ENCODE data around the gene PRXL2B. TPM values are rescaled to one million over a fixed set of nuclear protein-coding genes. Genes with fewer than 3 reads are reported as not detected.

PRXL2B gene
- total RNA-seq, 2 experiments from 2014 or later = 5.2 to 10.4 TPM

DNA sequence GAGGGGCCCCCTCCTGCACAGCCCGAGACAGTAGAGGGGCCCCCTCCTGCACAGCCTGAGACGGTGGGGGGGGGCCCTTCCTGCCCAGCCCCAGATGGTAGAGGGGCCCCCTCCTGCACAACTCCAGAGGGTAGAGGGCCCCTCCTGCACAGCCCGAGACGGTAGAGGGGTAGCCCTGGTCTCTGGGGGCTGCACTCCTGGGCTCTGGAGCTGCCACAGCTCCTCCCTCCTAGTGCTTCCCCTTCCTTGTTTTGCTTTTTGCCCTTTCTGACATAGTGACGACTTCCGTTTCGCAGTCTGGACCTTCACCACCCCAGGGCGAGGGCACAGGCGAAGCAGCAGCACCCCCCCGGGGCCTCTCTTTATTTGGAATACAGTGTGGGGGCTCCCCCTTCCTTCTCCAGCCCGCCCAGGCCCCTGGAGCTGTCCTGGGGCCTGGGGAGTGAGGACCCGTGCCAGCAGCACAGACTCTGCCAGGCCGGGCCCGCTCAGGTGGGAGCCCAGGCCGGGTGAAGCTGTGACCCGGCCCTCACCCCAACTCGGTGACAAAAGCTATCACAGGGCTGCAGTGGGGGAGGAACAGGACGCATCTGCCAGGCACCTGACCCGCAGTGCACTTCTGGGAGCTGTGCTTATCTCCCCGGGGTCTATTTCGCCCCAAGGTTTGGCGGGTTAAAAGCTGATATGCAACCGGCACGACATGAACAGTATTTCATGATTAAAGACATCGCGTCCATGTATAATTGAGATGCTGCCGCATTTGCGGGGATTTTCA lies 1.1 kb upstream of the PRXL2B start:
- no peaks in the 10 kb centered on the region for H3K9me3 ChIP-seq (ENCODE audit: low read length)
- H3K27ac ChIP-seq (ENCODE audit: low read depth, low read length, poor library complexity, severe bottlenecking) = peak overlapping the region; percentile 89
- H2AFZ ChIP-seq (ENCODE audit: low read length) = no peak overlapping the region; the same call in 1 of the 2 replicates
- no TSS peak for BruUV-seq (replicated peaks)
- no peaks in the 10 kb centered on the region for H3K36me3 ChIP-seq (ENCODE audit: insufficient read depth, low read length)
- H3K4me3 ChIP-seq (ENCODE audit: low read depth, low read length, poor library complexity, severe bottlenecking) = peak overlapping the region; percentile 90
- H3K4me1 ChIP-seq (ENCODE audit: insufficient read depth, low read length, poor library complexity, severe bottlenecking) = peaks cover 42% of the 10 kb centered on the region
- H3K9me2 ChIP-seq (ENCODE audit: insufficient read depth, low read length) = no peaks in the 10 kb centered on the region
- intact Hi-C loops (cut with micrococcal nuclease; ENCODE audit: unreplicated experiment) = loop anchor here (1.0 to 2.0 kb wide), 3 partner anchors 29 to 171 kb away; partner anchors contain the start of gene TNFRSF14
- H4K20me1 ChIP-seq (ENCODE audit: insufficient read depth, low read length) = no peaks in the 10 kb centered on the region
- H3K4me2 ChIP-seq (ENCODE audit: low read length) = peak overlapping the region; percentile 94
- H3K79me2 ChIP-seq (ENCODE audit: insufficient read depth, low read depth, low read length) = no peaks in the 10 kb centered on the region
- TF ChIP-seq CTCF (conservative IDR thresholded peaks at IDR 0.05; ENCODE audit: low read length) (peak; percentile 42), EZH2phosphoT487 (IDR thresholded peaks at IDR 0.05; ENCODE audit: borderline replicate concordance, low read depth, low read length) (no peak)
- ChIA-PET CTCF (ENCODE audit: unreplicated experiment) (interaction anchor here (0.6 kb wide), 1 partner anchor 10 kb away, joined by 7 read pairs; no protein-coding TSS in a partner anchor), POLR2A (interaction anchor here (0.5 to 3.2 kb wide), 7 partner anchors 24 to 715 kb away, joined by 3 to 15 read pairs (median 4); partner anchors contain the start of gene TNFRSF14)
- peak; percentile 84 for DNase-seq (ENCODE audit: low spot score)

GRCh38 chr1:2587071-2587859 lies 688 bp downstream of the PRXL2B start:
- H3K27ac ChIP-seq (ENCODE audit: low read depth, low read length, poor library complexity, severe bottlenecking) = no peak overlapping the region
- no peaks in the 10 kb centered on the region for H3K9me2 ChIP-seq (ENCODE audit: insufficient read depth, low read length)
- ChIA-PET POLR2A (no interaction called here), CTCF (ENCODE audit: unreplicated experiment) (interaction anchor here (1.0 kb wide), 1 partner anchor 11 kb away, joined by 3 read pairs; no protein-coding TSS in a partner anchor)
- intact Hi-C loops (cut with micrococcal nuclease; ENCODE audit: unreplicated experiment) = no loop called here
- H2AFZ ChIP-seq (ENCODE audit: low read length) = peak overlapping the region; percentile 51; the same call in 1 of the 2 replicates
- H3K4me3 ChIP-seq (ENCODE audit: low read depth, low read length, poor library complexity, severe bottlenecking) = peak overlapping the region; percentile 90
- no peaks in the 10 kb centered on the region for H4K20me1 ChIP-seq (ENCODE audit: insufficient read depth, low read length)
- no peaks in the 10 kb centered on the region for H3K36me3 ChIP-seq (ENCODE audit: insufficient read depth, low read length)
- peak overlapping the region; percentile 94 for H3K4me2 ChIP-seq (ENCODE audit: low read length)
- H3K9me3 ChIP-seq (ENCODE audit: low read length) = no peaks in the 10 kb centered on the region
- no TSS peak for BruUV-seq (replicated peaks)
- TF ChIP-seq CTCF (conservative IDR thresholded peaks at IDR 0.05; ENCODE audit: low read length) (no peak), EZH2phosphoT487 (IDR thresholded peaks at IDR 0.05; ENCODE audit: borderline replicate concordance, low read depth, low read length) (no peak)
- no peak for DNase-seq (ENCODE audit: low spot score)
- H3K4me1 ChIP-seq (ENCODE audit: insufficient read depth, low read length, poor library complexity, severe bottlenecking) = peaks cover 31% of the 10 kb centered on the region
- H3K79me2 ChIP-seq (ENCODE audit: insufficient read depth, low read depth, low read length) = no peaks in the 10 kb centered on the region

Data from OCI-LY7 (cell line).